Measurements from ENCODE around the gene PRMT9. TPM values are rescaled to one million over a fixed set of nuclear protein-coding genes. Genes with fewer than 3 reads are reported as not detected.

Gene PRMT9
- total RNA-seq, 1 donor from 2014 or later = 7.1 TPM

DNA sequence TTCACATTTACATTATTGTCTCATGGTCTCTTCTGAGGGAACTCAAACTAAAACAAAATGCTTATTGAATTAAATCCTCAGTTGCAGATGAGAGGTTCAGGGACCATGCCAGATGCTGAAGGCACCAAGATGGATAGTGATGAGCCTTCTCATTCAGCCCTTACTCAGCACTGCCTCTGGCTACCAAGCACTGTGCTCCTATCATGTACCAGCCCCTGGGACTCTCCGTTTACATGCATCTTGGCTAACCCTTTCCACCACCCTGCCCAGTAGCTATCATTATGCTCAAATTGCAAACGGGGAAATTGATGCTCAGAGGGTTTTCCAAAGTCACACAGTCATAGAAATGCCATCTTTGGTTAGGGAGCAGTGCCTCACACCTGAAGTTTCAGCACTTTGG is 89.4 kb downstream of the PRMT9 start:
- no peak for FAIRE-seq

DNA sequence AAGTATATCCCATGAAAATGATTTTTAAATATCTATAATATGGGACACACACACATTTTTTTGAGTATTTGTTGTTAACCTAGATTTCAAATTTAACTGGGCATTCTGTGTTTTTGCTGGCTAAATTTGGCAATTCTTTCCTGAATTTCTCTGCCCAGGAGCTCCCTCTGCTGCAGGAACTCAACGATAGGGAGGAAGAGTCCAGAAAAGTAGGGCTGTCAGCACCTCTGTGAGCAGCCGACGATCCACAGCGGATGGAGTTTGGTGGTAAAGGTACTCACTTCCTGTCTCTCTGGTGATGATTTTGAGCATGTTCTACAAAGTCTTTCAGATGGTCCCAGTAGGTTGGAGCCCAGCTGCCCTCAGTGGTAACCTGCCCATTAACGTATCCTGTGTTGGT is 89.9 kb downstream of the PRMT9 start:
- no peak for DNase-seq (ENCODE audit: low read depth)
- no peak for FAIRE-seq
- Histone ChIP-seq H3K4me3 (ENCODE audit: low read depth, low read length) (no peak overlapping the region), H3K27me3 (ENCODE audit: control insufficient read depth, insufficient read depth, low read length) (no peaks in the 10 kb centered on the region), H3K36me3 (ENCODE audit: control insufficient read depth, insufficient read depth, low read length) (no peaks in the 10 kb centered on the region)
- no peak for TF ChIP-seq CTCF (IDR thresholded peaks at IDR 0.05; ENCODE audit: insufficient read depth, low read length, severe bottlenecking)

More for the DNA sequence above, 89.4 kb downstream of the PRMT9 start:
- DNase-seq (ENCODE audit: low read depth) = no peak
- H3K27me3 ChIP-seq (ENCODE audit: control insufficient read depth, insufficient read depth, low read length) = no peaks in the 10 kb centered on the region
- no peak for TF ChIP-seq CTCF (IDR thresholded peaks at IDR 0.05; ENCODE audit: insufficient read depth, low read length, severe bottlenecking)
- H3K36me3 ChIP-seq (ENCODE audit: control insufficient read depth, insufficient read depth, low read length) = no peaks in the 10 kb centered on the region
- H3K4me3 ChIP-seq (ENCODE audit: low read depth, low read length) = no peak overlapping the region

DNA sequence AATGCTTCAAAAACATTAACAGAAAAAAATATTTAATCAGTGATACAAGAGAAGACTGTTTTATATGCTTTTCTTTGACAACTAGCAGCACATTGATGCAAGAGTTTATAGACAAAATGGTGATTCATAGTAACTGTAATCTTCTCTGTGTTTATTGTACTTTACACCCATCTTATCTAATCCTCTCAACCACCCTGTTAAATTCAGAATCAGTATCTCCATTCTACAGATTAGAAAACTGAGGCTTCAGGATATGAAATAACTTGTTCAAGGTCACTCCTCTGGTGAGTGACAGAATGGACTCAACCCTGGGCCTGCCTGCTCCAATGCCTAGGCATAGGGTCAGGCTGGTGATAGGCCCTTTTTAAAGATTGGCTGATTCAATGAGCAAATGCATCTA is 92.9 kb downstream of the PRMT9 start:
- FAIRE-seq (no peak), DNase-seq (ENCODE audit: low read depth) (peak; percentile 41)
- Histone ChIP-seq H3K4me3 (ENCODE audit: low read depth, low read length) (no peak overlapping the region), H3K36me3 (ENCODE audit: control insufficient read depth, insufficient read depth, low read length) (no peaks in the 10 kb centered on the region), H3K27me3 (ENCODE audit: control insufficient read depth, insufficient read depth, low read length) (no peaks in the 10 kb centered on the region)
- no peak for TF ChIP-seq CTCF (IDR thresholded peaks at IDR 0.05; ENCODE audit: insufficient read depth, low read length, severe bottlenecking)

GRCh38 chr4:147590249-147590920 is 93.6 kb downstream of the PRMT9 start:
- Histone ChIP-seq H3K27me3 (ENCODE audit: control insufficient read depth, insufficient read depth, low read length) (no peaks in the 10 kb centered on the region), H3K4me3 (ENCODE audit: low read depth, low read length) (no peak overlapping the region), H3K36me3 (ENCODE audit: control insufficient read depth, insufficient read depth, low read length) (no peaks in the 10 kb centered on the region)
- no peak for FAIRE-seq
- peak; percentile 46 for DNase-seq (ENCODE audit: low read depth)
- TF ChIP-seq CTCF (IDR thresholded peaks at IDR 0.05; ENCODE audit: insufficient read depth, low read length, severe bottlenecking) = peak; percentile 57

DNA sequence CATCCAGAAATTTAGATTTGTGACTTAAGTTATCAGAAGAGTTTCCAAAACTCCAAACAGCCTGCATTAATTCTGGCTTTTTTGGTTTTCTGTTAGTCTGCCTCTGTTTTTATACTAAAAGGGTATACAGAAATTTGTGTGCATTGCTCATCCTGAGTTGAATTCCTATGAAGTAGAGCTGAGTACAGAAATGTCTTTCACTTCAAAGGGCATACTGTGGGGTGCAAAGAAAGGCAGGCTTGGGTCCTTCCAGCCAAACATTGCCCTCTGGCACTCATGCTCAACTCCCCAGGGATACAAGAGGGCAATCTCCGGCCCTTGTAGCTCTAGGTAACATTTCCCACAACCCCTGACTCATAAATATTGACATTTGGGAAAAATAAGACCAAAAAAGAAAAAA is 94.4 kb downstream of the PRMT9 start:
- no peak for TF ChIP-seq CTCF (IDR thresholded peaks at IDR 0.05; ENCODE audit: insufficient read depth, low read length, severe bottlenecking)
- H3K27me3 ChIP-seq (ENCODE audit: control insufficient read depth, insufficient read depth, low read length) = no peaks in the 10 kb centered on the region
- no peak overlapping the region for H3K4me3 ChIP-seq (ENCODE audit: low read depth, low read length)
- H3K36me3 ChIP-seq (ENCODE audit: control insufficient read depth, insufficient read depth, low read length) = no peaks in the 10 kb centered on the region
- no peak for DNase-seq (ENCODE audit: low read depth)
- FAIRE-seq = no peak

Other genes with a start within 250 kb of the PRMT9 start
- 3.7 and 8.1 TPM in 2 replicates for gene EDNRA, start 203.1 kb downstream of the PRMT9 start, total RNA-seq
- 34.9 and 51.3 TPM in 2 replicates for gene TMEM184C, start 66.8 kb downstream of the PRMT9 start, total RNA-seq
- 8.4 and 11.3 TPM in 2 replicates for gene ARHGAP10, start 47.9 kb upstream of the PRMT9 start, total RNA-seq